HG03060 (cell line): Measurements from ENCODE around the gene GPATCH2.
"Not testable (repeated sequence)": the region's sequence is repeated elsewhere in the genome, so short reads cannot be mapped to it uniquely, and the experiment has no call there.

Source experiments
- ATAC-seq: cut with Tn5 transposase; IDR thresholded peaks from one replicate; pipeline ENCODE4 v1.9.1; 2021; ENCODE audit warnings: low read depth, moderate number of reproducible peaks; ENCODE audit not compliant: unreplicated experiment

The GPATCH2 gene

GRCh38 chr1:217528271-217528670, 102.6 kb downstream of the GPATCH2 start:
- ATAC-seq, result no peak

GRCh38 chr1:217527151-217527550, 103.7 kb downstream of the GPATCH2 start:
- no peak for ATAC-seq

GRCh38 chr1:217526636-217527035, 104.3 kb downstream of the GPATCH2 start:
- no peak for ATAC-seq

- no peak for ATAC-seq
Measured at GRCh38 chr1:217525773-217526490, 105.0 kb downstream of the GPATCH2 start.

DNA sequence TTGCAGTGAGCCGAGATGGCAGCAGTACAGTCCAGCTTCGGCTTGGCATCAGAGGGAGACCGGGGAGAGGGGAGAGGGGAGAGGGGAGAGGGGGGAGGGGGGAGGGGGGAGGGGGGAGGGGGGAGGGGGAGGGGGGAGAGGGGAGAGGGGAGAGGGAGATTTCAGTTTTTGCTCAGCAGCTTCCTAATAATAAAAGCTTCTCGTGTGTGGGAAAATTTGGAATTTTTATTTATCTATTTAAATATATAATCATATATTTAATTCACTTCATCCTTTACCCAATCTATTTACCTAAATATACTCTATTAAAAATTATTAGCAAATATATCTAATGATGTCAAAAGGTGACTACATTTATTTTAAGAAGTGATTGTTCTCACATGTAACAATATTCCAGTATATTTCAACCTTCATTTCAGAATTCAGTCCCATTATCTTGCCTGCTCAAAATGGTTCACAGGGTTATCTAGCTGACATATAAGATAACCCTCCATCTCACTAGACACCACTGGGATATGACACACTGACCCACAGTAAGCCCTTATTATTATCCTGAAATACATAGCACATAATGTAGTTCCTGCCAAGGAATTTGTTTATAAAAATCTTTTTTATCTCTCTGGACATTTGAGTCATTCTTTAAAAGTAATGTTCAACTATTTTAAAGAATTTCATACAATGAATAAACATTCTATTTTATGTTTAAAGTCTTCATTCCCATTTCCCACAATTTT, 105.9 kb downstream of the GPATCH2 start:
- ATAC-seq, result no peak

DNA sequence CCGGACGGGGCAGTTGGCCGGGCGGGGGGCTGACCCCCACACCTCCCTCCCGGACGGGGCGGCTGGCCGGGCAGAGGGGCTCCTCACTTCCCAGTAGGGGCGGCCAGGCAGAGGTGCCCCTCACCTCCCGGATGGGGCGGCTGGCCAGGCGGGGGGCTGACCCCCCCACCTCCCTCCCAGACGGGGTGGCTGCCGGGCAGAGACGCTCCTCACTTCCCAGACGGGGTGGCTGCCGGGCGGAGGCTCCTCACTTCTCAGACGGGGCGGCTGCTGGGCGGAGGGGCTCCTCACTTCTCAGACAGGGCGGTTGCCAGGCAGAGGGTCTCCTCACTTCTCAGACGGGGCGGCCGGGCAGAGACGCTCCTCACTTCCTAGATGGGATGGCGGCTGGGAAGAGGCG, 107.0 kb downstream of the GPATCH2 start:
- ATAC-seq, result not testable (repeated sequence)

DNA sequence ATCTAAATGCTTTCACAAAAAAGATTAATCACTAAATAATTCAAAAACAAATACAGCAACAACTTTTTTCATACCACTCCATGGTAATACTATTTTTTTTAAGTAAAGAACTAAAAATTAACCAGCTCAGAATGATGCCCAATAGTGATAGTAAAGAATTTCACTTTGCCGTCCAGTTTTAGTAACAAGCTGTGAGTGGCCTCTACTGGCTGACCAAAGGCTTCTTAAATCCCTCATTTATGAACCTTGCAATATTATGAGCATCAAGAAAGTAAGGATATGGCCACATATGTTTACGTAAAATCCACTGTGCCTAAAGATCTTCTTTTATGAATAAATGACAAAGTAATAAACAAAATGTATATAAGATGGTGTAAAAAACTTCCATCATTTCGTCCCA, 108.6 kb downstream of the GPATCH2 start:
- no peak for ATAC-seq

- ATAC-seq, result no peak
Measured at GRCh38 chr1:217521317-217521716, 109.6 kb downstream of the GPATCH2 start.

GRCh38 chr1:217506878-217507277, 124.0 kb downstream of the GPATCH2 start:
- ATAC-seq, result no peak

- ATAC-seq, result no peak
Measured at GRCh38 chr1:217498209-217498608, 132.7 kb downstream of the GPATCH2 start.

DNA sequence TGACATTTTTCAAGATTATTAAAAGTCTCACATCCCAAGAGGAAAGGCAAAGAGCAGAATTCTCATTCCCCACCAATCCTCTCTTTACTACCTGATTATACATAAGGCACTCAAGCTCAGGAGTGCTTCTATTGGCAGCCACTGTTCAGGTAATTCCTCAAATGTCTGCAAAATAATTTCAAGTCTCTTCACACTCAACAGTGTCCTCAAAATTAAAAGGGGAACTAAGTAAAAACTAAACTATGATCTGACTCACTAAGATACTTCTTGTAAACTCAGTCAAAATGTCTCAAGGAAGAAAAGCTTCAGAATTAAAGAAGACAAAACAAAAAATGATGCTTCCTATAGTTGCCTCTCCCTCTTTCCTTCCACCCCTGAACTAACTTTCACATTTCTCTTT, 135.6 kb downstream of the GPATCH2 start:
- ATAC-seq, result peak; percentile 90

DNA sequence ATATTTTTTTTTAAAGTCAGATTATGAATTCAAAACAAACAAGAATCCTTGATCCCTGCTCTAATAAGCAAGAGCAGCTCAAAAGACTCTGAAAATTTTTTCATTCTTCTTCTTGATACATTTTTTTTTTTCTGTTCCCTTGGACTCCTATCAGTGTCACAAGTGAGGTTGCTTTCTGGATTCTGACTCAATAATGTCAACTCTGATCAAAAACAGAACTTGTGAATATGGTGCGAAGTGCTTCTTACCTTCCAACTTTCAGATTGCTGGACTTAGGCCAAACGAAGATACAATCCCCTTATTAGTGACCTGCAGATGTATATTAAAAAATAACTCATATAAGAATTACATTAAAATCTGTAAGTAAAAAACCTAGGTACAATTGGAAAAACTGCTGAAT, 136.1 kb downstream of the GPATCH2 start:
- peak; percentile 50 for ATAC-seq

GRCh38 chr1:217493290-217493689, 137.6 kb downstream of the GPATCH2 start:
- no peak for ATAC-seq

DNA sequence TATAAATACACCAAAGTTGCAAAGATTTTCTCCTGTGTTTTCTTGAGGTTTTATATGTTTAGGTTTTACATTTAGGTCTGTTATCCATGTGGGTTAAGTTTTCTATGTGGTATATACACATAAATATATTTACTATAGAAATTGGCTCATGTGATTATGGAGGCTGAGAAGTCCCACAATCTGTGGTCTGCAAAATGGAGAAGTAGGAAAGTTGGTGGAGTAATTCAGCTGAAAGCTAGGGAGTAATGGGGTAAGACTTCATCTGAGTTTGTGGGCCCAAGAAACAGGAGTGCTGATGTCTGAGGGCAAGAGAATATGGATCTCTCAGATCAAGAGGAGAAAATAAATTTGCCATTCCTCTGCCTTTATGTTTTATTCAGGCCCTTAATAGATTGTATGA, 146.0 kb downstream of the GPATCH2 start:
- no peak for ATAC-seq

DNA sequence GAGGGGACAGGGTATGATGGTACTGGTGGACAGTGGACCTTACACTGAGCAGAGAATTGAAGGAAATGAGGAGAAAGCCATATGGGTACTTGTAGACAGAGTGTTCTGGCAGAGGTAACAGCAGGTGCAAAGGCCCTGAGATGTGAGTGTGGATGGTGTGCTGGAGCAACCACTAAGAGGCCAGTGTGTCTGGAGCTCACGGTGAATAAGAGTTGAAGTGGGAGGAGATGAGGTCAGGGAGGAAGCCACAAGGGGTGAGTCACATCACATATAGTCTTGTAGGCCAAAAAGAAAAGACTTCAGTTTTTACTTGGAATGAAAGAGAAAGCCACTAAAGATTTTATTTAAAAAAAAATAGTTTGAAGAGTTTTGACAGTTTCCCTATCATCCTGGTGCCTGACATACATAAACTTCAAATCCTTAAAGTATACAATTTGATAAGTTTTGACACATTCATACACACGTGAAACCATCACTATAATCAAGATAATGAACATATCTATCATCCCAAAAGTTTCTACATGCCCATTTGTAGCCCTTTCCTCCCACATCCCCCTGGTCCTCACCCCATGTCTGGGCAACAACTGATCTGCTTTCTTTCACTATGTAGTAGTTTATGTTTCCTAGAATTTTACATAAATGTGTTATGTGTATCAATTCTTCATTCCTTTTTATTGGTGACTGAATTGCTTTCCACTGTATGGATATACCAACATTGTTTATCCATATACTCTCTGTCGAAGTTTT, 148.4 kb downstream of the GPATCH2 start:
- ATAC-seq, result peak; percentile 100

DNA sequence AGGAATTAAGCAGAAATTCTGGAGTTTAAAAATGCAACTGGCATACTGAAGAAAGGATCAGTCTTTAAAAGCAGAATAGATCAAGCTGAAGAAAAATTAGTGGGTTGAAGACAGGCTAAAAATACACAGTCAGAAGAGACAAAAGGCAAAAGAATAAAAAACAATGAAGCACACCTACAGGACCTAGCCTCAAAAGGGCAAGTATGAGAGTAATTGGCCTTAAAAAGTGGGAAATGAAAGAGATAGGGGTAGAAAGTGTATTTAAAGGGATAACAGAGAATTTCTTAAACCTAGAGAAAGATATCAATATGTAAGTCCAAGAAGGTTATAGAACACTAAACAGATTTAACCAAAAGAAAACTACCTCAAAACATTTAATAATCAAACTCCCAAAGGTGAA, 152.4 kb downstream of the GPATCH2 start:
- no peak for ATAC-seq

DNA sequence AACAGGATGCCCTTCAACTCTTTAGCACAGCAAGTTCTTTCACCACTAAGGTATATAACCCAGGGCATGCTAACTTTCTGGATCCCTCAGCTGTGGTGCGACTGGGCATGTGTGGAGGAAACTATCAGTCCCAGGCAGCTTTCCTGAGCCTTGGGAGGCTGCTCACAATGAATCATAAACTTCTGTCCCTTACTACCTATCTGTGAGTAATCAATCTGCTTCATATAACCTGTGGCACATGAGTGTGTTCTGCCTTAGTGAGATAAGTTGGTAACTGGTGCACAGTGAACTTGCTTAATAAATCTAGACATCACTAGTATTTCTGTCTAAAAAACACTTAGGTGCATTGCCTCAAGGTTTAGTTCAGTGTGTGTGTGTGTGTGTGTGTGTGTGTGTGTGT, 158.0 kb downstream of the GPATCH2 start:
- ATAC-seq, result no peak

DNA sequence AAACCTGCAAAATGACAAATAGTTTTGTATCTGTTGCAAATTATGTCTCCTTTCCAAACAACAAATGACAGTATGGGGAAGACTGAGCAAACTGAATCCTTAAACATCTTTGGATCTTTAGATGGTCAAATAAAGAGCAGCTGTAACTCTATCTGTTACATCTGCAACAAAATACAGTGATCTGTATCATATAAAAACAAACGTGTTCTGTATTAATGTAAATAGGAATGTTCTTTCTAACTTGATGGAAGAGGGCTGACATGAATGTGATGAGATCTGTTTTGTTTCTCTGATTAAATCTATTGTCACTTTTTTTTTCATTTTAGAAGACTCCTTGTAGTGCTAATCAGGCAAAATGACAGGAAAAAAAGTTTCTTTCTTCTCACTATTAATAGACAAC, 159.5 kb downstream of the GPATCH2 start:
- no peak for ATAC-seq

DNA sequence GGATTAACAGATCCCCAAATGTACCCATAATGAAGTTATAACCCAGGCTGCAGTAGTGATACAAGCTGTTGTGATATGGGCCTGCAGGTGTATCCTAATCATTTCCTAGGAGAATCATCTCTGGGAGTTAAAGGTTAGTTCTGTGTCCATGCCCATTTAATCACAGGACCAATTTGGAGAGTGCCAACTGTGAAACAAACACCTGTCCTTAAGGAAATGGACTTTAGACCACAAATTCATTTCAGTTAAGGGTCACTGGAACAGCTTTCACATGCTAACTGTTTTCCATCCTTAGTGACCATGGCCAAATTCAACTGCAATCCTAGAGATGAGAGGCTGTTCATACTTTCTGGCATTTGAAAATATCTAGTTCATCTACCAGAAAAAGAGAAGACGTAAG, 160.9 kb downstream of the GPATCH2 start:
- no peak for ATAC-seq

GRCh38 chr1:217465102-217465501, 165.8 kb downstream of the GPATCH2 start:
- ATAC-seq, result no peak

GRCh38 chr1:217462666-217463065, 168.2 kb downstream of the GPATCH2 start:
- ATAC-seq, result no peak
